ENCODE data around the gene RGS19. TPM values are rescaled to one million over a fixed set of nuclear protein-coding genes. Genes with fewer than 3 reads are reported as not detected.

The RGS19 gene
- total RNA-seq, 4 donors from 2014 or later, result 3.4 to 16.0 (median 10.5) TPM

DNA sequence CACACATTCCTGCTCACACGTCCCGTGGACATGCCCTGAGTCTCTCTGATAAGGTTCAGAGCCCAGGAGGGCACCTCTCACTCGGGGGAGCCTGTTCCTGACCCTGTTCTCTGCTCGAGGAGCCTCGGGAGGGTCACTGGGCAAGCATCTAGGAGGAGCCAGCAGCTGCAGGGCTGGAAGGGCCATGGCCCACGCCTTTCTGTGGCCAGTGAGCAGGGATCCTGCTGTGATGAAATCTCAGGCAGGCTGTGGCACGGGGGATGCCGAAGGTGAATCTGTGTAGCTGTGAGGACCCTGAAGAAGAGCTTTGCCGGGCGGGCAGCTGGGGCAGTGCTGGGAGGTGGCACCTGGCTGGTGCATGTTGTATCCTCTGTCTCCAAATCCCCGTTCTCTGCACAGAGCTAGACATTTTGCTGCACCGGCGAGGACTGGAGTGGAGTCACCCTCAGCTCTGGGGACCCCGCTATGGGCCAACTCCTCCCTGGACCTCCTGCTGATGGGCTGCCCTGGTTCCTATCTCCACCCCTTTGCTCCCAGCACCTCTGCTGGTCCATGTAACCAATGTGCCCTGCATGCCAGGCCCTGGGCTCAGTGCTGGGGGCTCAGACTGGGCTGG lies 35.1 kb upstream of the RGS19 start:
- TF ChIP-seq, protein P1, sequence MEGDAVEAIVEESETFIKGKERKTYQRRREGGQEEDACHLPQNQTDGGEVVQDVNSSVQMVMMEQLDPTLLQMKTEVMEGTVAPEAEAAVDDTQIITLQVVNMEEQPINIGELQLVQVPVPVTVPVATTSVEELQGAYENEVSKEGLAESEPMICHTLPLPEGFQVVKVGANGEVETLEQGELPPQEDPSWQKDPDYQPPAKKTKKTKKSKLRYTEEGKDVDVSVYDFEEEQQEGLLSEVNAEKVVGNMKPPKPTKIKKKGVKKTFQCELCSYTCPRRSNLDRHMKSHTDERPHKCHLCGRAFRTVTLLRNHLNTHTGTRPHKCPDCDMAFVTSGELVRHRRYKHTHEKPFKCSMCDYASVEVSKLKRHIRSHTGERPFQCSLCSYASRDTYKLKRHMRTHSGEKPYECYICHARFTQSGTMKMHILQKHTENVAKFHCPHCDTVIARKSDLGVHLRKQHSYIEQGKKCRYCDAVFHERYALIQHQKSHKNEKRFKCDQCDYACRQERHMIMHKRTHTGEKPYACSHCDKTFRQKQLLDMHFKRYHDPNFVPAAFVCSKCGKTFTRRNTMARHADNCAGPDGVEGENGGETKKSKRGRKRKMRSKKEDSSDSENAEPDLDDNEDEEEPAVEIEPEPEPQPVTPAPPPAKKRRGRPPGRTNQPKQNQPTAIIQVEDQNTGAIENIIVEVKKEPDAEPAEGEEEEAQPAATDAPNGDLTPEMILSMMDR (IDR thresholded peaks at IDR 0.05), result no peak
- TF ChIP-seq EP300 (IDR thresholded peaks at IDR 0.05), result no peak
- no peak for TF ChIP-seq POLR2A (IDR thresholded peaks at IDR 0.05)
- no peak for TF ChIP-seq POLR2AphosphoS5 (IDR thresholded peaks at IDR 0.05)
- no peak overlapping the region for H3K27ac ChIP-seq
- H3K4me3 ChIP-seq, result no peak overlapping the region
- ATAC-seq, result no peak
- no peaks in the 10 kb centered on the region for H3K4me1 ChIP-seq
- H3K36me3 ChIP-seq, result no peaks in the 10 kb centered on the region
- 80% methylated on average over 1 of the region's 14 CpGs; no CpG with 5 or more reads in 1 of the 2 donors for WGBS, 2 donors (ENCODE audit: low coverage in 1 of 2)
- peaks cover 2% of the 10 kb centered on the region for H3K27me3 ChIP-seq
- H3K9me3 ChIP-seq, result no peaks in the 10 kb centered on the region

DNA sequence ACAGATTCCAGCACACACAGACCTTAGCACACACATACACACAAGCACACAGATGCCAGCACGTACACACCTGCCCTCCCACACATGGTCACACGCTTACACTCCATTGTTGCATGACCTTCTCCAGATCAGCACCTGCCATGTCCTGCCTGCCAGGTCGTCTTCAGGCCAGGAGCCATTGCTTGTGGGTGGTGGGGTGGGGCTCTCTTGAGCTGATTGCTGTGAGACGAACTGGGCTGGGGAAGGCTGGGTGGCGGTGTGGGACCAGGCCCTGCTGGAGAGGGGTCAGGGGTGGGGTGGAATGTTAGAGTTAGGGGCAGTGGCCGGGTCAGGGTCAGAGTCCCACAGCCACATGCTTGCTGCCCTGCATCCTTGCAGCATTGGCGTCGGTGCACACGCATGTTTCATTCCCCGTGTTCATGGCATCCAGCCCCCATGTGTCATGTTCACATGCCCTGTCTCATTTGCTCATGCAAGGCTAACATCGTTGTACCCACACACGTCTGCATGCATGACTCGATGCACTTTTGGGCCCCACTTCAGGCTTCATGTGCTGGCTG lies 34.6 kb upstream of the RGS19 start:
- Histone ChIP-seq H3K36me3 (no peaks in the 10 kb centered on the region), H3K9me3 (no peaks in the 10 kb centered on the region), H3K27ac (no peak overlapping the region), H3K4me1 (no peaks in the 10 kb centered on the region), H3K4me3 (no peak overlapping the region), H3K27me3 (peaks cover 4% of the 10 kb centered on the region)
- ATAC-seq, result no peak
- TF ChIP-seq POLR2AphosphoS5 (IDR thresholded peaks at IDR 0.05), result no peak
- TF ChIP-seq POLR2A (IDR thresholded peaks at IDR 0.05), result no peak
- TF ChIP-seq EP300 (IDR thresholded peaks at IDR 0.05), result no peak
- TF ChIP-seq, protein P1 (IDR thresholded peaks at IDR 0.05), result no peak
- 80% methylated on average over 9 of the region's 13 CpGs; no CpG with 5 or more reads in 1 of the 2 donors for WGBS, 2 donors (ENCODE audit: low coverage in 1 of 2)

DNA sequence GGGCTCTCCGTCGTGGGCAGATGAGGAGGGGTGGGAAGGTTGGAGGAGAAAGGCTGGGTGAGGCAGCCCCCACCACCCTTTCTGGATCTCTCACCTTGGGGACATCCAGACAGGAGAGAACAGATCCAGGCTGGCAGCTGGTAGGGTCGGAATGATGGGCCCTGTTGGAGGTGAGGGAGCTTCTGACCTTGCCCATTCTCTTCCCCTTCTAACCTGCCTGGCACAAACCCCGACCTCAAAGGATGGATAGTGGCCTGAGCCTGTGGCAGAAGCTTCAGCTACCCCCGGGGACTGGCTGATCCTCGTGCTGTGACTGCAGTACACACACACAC lies 34.1 kb upstream of the RGS19 start:
- no peak for ATAC-seq
- Histone ChIP-seq H3K27ac (no peak overlapping the region), H3K36me3 (no peaks in the 10 kb centered on the region), H3K27me3 (peaks cover 5% of the 10 kb centered on the region), H3K9me3 (no peaks in the 10 kb centered on the region), H3K4me3 (no peak overlapping the region), H3K4me1 (no peaks in the 10 kb centered on the region)
- TF ChIP-seq POLR2A (IDR thresholded peaks at IDR 0.05) (no peak), POLR2AphosphoS5 (IDR thresholded peaks at IDR 0.05) (no peak), EP300 (IDR thresholded peaks at IDR 0.05) (no peak)
- TF ChIP-seq, protein P1 (IDR thresholded peaks at IDR 0.05), result no peak
- WGBS, 2 donors (ENCODE audit: low coverage in 1 of 2), result 67% methylated on average over 3 of the region's 6 CpGs; no CpG with 5 or more reads in 1 of the 2 donors

DNA sequence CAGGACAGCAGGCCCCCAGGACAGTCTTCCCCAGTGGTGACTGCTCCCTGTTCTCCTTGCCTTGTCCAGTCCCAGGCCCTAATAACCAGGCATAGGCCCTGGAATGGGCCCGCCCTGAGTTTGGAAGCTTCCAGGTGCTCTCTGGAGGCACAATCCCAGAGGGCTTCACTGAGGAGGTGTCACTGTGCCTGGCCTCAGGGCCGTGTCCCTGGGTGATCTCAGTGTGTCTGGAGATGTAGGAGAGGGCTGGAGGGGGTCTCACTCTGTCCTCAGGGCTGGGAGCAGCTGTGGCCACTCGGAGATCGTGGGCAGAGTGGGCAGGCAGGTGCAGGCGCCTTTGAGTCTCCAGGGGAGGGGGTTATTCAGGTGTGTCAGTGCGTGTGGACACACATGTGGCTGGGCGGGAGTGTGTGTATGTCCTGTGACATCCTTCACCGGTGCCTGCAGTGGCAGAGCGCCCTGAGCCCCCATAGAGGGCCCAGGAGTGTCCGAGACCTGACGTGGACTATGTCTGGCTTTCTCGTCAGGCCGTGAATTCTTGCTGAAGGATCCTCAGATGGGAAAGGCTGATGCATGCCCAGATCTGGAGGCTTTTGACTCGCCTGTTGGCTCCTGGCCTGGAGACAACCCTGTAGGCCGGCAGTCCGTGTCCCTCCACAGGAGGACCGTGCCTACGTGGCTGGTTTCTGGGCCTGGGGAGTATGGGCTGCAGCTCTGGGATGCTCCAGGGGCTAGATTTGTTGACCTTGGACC lies 33.5 kb upstream of the RGS19 start:
- no peaks in the 10 kb centered on the region for H3K36me3 ChIP-seq
- H3K9me3 ChIP-seq, result no peaks in the 10 kb centered on the region
- 67% methylated on average over 7 of the region's 18 CpGs; no CpG with 5 or more reads in 1 of the 2 donors for WGBS, 2 donors (ENCODE audit: low coverage in 1 of 2)
- TF ChIP-seq, protein P1 (IDR thresholded peaks at IDR 0.05), result no peak
- TF ChIP-seq EP300 (IDR thresholded peaks at IDR 0.05) (no peak), POLR2A (IDR thresholded peaks at IDR 0.05) (no peak), POLR2AphosphoS5 (IDR thresholded peaks at IDR 0.05) (no peak)
- H3K27ac ChIP-seq, result no peak overlapping the region
- no peak for ATAC-seq
- peaks cover 9% of the 10 kb centered on the region for H3K27me3 ChIP-seq
- no peaks in the 10 kb centered on the region for H3K4me1 ChIP-seq
- H3K4me3 ChIP-seq, result no peak overlapping the region

Data from gastroesophageal sphincter (tissue), 4 donors.